ENCODE data around the gene LIG3. TPM values are rescaled to one million over a fixed set of nuclear protein-coding genes. Genes with fewer than 3 reads are reported as not detected.

Gene LIG3
- polyA plus RNA-seq, 1 of the 3 experiments (the other 2 are of a cell fraction), result 25.7 TPM

- TF ChIP-seq CTCF (IDR thresholded peaks at IDR 0.05) (no peak), GABPA (IDR thresholded peaks at IDR 0.05; ENCODE audit: low read depth) (no peak), PBX3 (IDR thresholded peaks at IDR 0.05) (no peak), TAF1 (IDR thresholded peaks at IDR 0.05; ENCODE audit: borderline replicate concordance, low read depth, low read length) (no peak)
Measured at GRCh38 chr17:34979153-34979552, 1.2 kb upstream of the LIG3 start (continued).

GRCh38 chr17:34979650-34980352 lies 511 bp upstream of the LIG3 start:
- Histone ChIP-seq H3K79me2 (ENCODE audit: insufficient read depth) (peaks cover 37% of the 10 kb centered on the region; the same call in 1 of the 2 replicates), H2AFZ (ENCODE audit: low read depth) (peak overlapping the region; percentile 82), H3K27ac (ENCODE audit: low read depth in 2 of 2, low read length in 1 of 2) (peak overlapping the region; percentile 91 to 94; a peak in 3 of 4 replicates), H4K20me1 (ENCODE audit: insufficient read depth) (no peaks in the 10 kb centered on the region), H3K36me3 (replicated peaks in 1 of 2; ENCODE audit: control insufficient read depth in 1 of 2, insufficient read depth in 2 of 2, low read length in 1 of 2) (peaks cover 9% of the 10 kb centered on the region in 2 experiments), H3K4me2 (peak overlapping the region; percentile 78), H3F3A (replicated peaks; ENCODE audit: insufficient read depth) (peaks cover 7% of the 10 kb centered on the region), H3K4me1 (ENCODE audit: control insufficient read depth in 1 of 2, insufficient read depth in 2 of 2, low read depth in 1 of 2, low read length in 1 of 2) (peaks cover 0 to 15% of the 10 kb centered on the region in 2 experiments; a peak in 2 of 4 replicates), H3K27me3 (ENCODE audit: insufficient read depth) (no peaks in the 10 kb centered on the region), H3K4me3 (ENCODE audit: low read depth in 2 of 2, low read length in 1 of 2) (peak overlapping the region; percentile 71 to 80), H3K9me2 (no peaks in the 10 kb centered on the region), H3K9me3 (no peaks in the 10 kb centered on the region), H3K9ac (peak overlapping the region; percentile 91)
- ChIA-PET POLR2A (interaction anchor here (2.0 kb wide), 1 partner anchor 19 kb away, joined by 12 read pairs; the partner anchor contains the start of genes CCT6B and ZNF830), CTCF (interaction anchor here (0.9 to 1.6 kb wide), 3 partner anchors 110 to 402 kb away, joined by 3 to 4 read pairs (median 3); no protein-coding TSS in a partner anchor)
- TF ChIP-seq POLR2AphosphoS5 (IDR thresholded peaks at IDR 0.05; ENCODE audit: low read depth, low read length) (0 out of 2 replicates have a peak, but pooled peaks have one; percentile 53), CTCF (IDR thresholded peaks at IDR 0.05) (no peak), TCF12 (IDR thresholded peaks at IDR 0.05) (no peak)
- no peak for DNase-seq
- WGBS (ENCODE audit: low lambda C conversion rate), result 26% methylated on average over 15 of the region's 15 CpGs

Measured in SK-N-SH (cell line).